Cardiac septum (tissue), 1 donor: Measurements from ENCODE around the gene KIF21A. TPM values are rescaled to one million over a fixed set of nuclear protein-coding genes. Genes with fewer than 3 reads are reported as not detected.
"Not testable (repeated sequence)": the region's sequence is repeated elsewhere in the genome, so short reads cannot be mapped to it uniquely, and the experiment has no call there.

Experiments used
- DNase-seq: peaks from one replicate; pipeline ENCODE4 v3.0.0-alpha.2; 2020; ENCODE audit warnings: low spot score
- intact Hi-C: fragments of 100-400 bp; cut with DNase I; formaldehyde crosslinking; loops from one replicate; pipeline ENCODE4 v1.14.0; 2022
- total RNA-seq: library from RNA; stranded (reverse); fragmentation: NEBNext Ultra II Directional; extraction: Animal tissue kit (Norgen Biotek cat#: 25700); gene quantifications from one replicate; pipeline ENCODE4 v1.2.1, GENCODE V29; 2021
- donor health status: DM: no; HTN: no; CAD: no.

The KIF21A gene
- total RNA-seq, 1 donor from 2014 or later, result 52.7 TPM

- intact Hi-C loops, result no loop called here
- no peak for DNase-seq
Measured at GRCh38 chr12:39297891-39298290, 145.0 kb downstream of the KIF21A start.

- intact Hi-C loops, result no loop called here
- no peak for DNase-seq
Measured at GRCh38 chr12:39296496-39296895, 146.4 kb downstream of the KIF21A start.

- intact Hi-C loops, DNase-seq: not testable (repeated sequence)
Measured at GRCh38 chr12:39295593-39295992, 147.3 kb downstream of the KIF21A start.

- DNase-seq, result no peak
- intact Hi-C loops, result no loop called here
Measured at GRCh38 chr12:39294715-39295114, 148.2 kb downstream of the KIF21A start.

- no peak for DNase-seq
- intact Hi-C loops, result no loop called here
Measured at GRCh38 chr12:39292125-39292630, 150.7 kb downstream of the KIF21A start.

GRCh38 chr12:39287817-39288216 is 155.1 kb downstream of the KIF21A start:
- no peak for DNase-seq
- intact Hi-C loops, result no loop called here

- no peak for DNase-seq
- intact Hi-C loops, result no loop called here
Measured at GRCh38 chr12:39287409-39287808, 155.5 kb downstream of the KIF21A start.

GRCh38 chr12:39278426-39278825 is 164.5 kb downstream of the KIF21A start:
- intact Hi-C loops, result loop anchor here (10.0 kb wide), 1 partner anchor 374 kb away; the partner anchor contains the start of gene CPNE8
- no peak for DNase-seq

- DNase-seq, result no peak
- intact Hi-C loops, result loop anchor here (10.0 kb wide), 1 partner anchor 373 kb away; the partner anchor contains the start of gene CPNE8
Measured at GRCh38 chr12:39277416-39277815, 165.5 kb downstream of the KIF21A start.

- no peak for DNase-seq
- intact Hi-C loops, result loop anchor here (10.0 kb wide), 1 partner anchor 371 kb away; the partner anchor contains the start of gene CPNE8
Measured at GRCh38 chr12:39275846-39276245, 167.1 kb downstream of the KIF21A start.

- intact Hi-C loops, result loop anchor here (10.0 kb wide), 1 partner anchor 368 kb away; the partner anchor contains the start of gene CPNE8
- no peak for DNase-seq
Measured at GRCh38 chr12:39272871-39273655, 169.9 kb downstream of the KIF21A start.

GRCh38 chr12:39269492-39269891 is 173.4 kb downstream of the KIF21A start:
- no peak for DNase-seq
- intact Hi-C loops, result no loop called here

GRCh38 chr12:39267886-39268285 is 175.0 kb downstream of the KIF21A start:
- intact Hi-C loops, result no loop called here
- no peak for DNase-seq

- no peak for DNase-seq
- intact Hi-C loops, result no loop called here
Measured at GRCh38 chr12:39252628-39253027, 190.3 kb downstream of the KIF21A start.

Other genes starting within 250 kb of the KIF21A start
- 3.0 TPM for gene ABCD2, start 176.7 kb upstream of the KIF21A start, total RNA-seq